Stimulated activated CD4-positive, alpha-beta T cell treated with anti-CD3 and anti-CD28 coated beads, Interleukin-1b, Interleukin-23, amount 100 ng/mL, for 48 hours (primary cell): ENCODE data around the gene OR52A5.

Source experiments
- DNase-seq: peaks from one replicate; pipeline ENCODE4 v3.0.0-alpha.2; 2020

The OR52A5 gene

GRCh38 chr11:5107285-5107684 is 30.9 kb downstream of the OR52A5 start:
- no peak for DNase-seq

DNA sequence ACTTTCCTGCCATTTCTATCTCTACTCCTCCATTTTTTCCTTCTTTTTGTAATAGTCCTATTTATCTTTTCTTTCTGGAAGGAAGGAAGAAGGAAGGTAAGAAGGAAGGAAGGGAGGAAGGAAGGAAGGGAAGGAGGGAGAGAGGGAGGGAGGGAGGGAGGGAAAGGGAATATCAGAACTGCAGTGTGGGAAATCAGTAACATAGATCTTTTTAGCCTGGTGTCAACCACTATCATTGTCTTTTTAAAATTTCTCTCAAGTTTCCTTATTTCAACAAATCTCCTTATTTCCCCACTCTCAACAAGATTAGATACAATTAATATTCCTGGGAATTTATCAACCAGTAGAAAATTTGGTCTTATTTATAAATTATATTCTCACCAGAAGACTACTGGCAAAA is 35.1 kb downstream of the OR52A5 start:
- DNase-seq, result no peak

DNA sequence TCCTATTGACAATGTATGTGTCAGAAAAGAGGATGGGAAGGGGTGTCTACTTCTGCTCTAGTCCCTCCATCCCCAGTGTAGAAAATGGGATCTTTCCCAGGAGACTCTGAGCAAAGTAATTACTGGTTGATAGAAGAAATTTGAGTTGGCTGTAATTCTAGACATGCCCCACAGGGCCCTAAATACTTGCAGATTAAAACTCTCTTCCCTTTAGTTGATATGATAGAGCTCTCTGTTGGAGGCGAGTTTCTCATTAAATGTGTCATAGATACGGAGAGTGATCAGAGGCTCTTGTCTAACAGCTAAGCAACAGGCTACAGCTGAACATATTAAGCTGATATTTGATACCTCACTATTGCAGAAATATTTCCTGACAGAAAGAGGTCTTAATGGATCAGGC is 35.9 kb downstream of the OR52A5 start:
- DNase-seq, result no peak

- no peak for DNase-seq
Observed at GRCh38 chr11:5096011-5096410, 42.1 kb downstream of the OR52A5 start.

- no peak for DNase-seq
Observed at GRCh38 chr11:5092821-5093585, 45.2 kb downstream of the OR52A5 start.

GRCh38 chr11:5090668-5091067 is 47.5 kb downstream of the OR52A5 start:
- no peak for DNase-seq

GRCh38 chr11:5088556-5088955 is 49.6 kb downstream of the OR52A5 start:
- no peak for DNase-seq

DNA sequence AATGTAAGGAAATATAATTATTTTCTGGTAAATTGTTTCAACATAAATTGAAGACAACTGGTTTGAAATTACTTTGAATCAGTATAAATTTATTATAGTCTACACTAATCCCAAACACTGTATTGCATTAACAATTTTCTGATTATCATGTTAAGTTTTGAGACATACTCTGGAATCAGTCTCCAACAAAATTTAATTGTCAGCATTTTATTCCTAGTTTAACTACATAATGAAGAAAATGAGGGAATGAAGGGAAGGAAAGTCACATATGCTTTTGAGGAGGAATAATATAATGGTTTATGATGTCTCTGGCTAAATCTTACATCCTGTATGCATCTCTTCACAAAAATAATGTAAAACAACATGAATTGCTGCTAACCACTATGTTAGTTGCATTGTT is 54.6 kb downstream of the OR52A5 start:
- no peak for DNase-seq

- no peak for DNase-seq
Observed at GRCh38 chr11:5081405-5081804, 56.8 kb downstream of the OR52A5 start.
